SK-N-SH (cell line): ENCODE data around the gene SYDE1.

Source experiments
- EP300 ChIP-seq, 2 experiments: IDR thresholded peaks; 2 replicates each; pipeline versions ENCODE4 v1.4.0 to v1.6.1; 2012; ENCODE audit warnings: borderline replicate concordance in 1 of 2, low read depth in 1 of 2, low read length in 1 of 2
- FOXJ3 ChIP-seq: sonication (generic); formaldehyde crosslinking; IDR thresholded peaks from 2 replicates; pipeline ENCODE4 v1.5.1; 2020; ENCODE audit warnings: mild to moderate bottlenecking, missing genetic modification reagents
- FOXM1 ChIP-seq: IDR thresholded peaks from 2 replicates; pipeline ENCODE4 v1.4.0; 2012; ENCODE audit warnings: low read depth, mild to moderate bottlenecking
- NRF1 ChIP-seq: IDR thresholded peaks from 2 replicates; pipeline ENCODE4 v1.6.1; 2012; ENCODE audit warnings: low read depth, mild to moderate bottlenecking, low read length
- POLR2AphosphoS5 ChIP-seq: IDR thresholded peaks from 2 replicates; pipeline ENCODE4 v1.6.1; 2012; ENCODE audit warnings: low read depth, low read length
- RAD21 ChIP-seq: IDR thresholded peaks from 2 replicates; pipeline ENCODE4 v1.6.1; 2012; ENCODE audit warnings: mild to moderate bottlenecking, low read length
- SMC3 ChIP-seq: IDR thresholded peaks from 2 replicates; pipeline ENCODE4 v1.6.1; 2012; ENCODE audit warnings: low read depth, low read length, improper control_type of control experiment
- TAF1 ChIP-seq: IDR thresholded peaks from 2 replicates; pipeline ENCODE4 v1.6.1; 2012; ENCODE audit warnings: low read depth, mild to moderate bottlenecking, low read length, moderate library complexity, borderline replicate concordance
- TCF12 ChIP-seq: IDR thresholded peaks from 2 replicates; pipeline ENCODE4 v1.4.0; 2012
- TF ChIP-seq, protein P1 (sequence below): fragments of 200-600 bp; sonication (generic); IDR thresholded peaks from 2 replicates; pipeline ENCODE4 v1.6.1; 2017; ENCODE audit warnings: antibody characterized with exemption, mild to moderate bottlenecking, moderate library complexity
- TF ChIP-seq, protein P2 (sequence below): IDR thresholded peaks from 2 replicates; pipeline ENCODE4 v1.6.1; 2012; ENCODE audit warnings: mild to moderate bottlenecking, low read depth, low read length, moderate library complexity
- TF ChIP-seq, protein P3 (sequence below): fragments of 150-350 bp; IDR thresholded peaks from 2 replicates; pipeline ENCODE4 v1.6.1; 2017; ENCODE audit warnings: antibody characterized with exemption, low read length, low read depth, borderline replicate concordance

DNA sequence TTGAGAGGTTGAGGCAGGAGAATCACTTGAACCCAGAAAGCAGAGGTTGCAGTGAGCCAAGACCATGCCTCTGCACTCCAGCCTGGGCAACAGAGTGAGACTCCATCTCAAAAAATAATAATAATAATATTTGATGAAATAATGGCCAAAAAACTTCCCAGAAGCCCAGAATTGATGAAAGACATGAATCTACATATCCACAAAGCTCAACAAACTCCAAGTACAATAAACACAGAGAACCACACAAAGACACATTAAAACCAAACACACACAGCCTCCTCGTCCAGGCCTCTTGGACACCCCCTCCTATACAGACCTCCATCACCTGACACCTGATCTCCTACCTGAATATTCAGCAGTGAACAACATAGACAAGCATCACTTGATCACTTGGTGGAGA lies 3.2 kb upstream of the SYDE1 start:
- TF ChIP-seq POLR2AphosphoS5 (no peak), FOXM1 (no peak), EP300 (IDR thresholded peaks at IDR 0.05; ENCODE audit: borderline replicate concordance in 1 of 2, low read depth in 1 of 2, low read length in 1 of 2) (no peak), TAF1 (no peak), TCF12 (no peak), NRF1 (no peak), FOXJ3 (CRISPR knock-in tag) (no peak), RAD21 (no peak), SMC3 (no peak)
- TF ChIP-seq, protein P1, sequence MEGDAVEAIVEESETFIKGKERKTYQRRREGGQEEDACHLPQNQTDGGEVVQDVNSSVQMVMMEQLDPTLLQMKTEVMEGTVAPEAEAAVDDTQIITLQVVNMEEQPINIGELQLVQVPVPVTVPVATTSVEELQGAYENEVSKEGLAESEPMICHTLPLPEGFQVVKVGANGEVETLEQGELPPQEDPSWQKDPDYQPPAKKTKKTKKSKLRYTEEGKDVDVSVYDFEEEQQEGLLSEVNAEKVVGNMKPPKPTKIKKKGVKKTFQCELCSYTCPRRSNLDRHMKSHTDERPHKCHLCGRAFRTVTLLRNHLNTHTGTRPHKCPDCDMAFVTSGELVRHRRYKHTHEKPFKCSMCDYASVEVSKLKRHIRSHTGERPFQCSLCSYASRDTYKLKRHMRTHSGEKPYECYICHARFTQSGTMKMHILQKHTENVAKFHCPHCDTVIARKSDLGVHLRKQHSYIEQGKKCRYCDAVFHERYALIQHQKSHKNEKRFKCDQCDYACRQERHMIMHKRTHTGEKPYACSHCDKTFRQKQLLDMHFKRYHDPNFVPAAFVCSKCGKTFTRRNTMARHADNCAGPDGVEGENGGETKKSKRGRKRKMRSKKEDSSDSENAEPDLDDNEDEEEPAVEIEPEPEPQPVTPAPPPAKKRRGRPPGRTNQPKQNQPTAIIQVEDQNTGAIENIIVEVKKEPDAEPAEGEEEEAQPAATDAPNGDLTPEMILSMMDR = no peak
- TF ChIP-seq, protein P2, sequence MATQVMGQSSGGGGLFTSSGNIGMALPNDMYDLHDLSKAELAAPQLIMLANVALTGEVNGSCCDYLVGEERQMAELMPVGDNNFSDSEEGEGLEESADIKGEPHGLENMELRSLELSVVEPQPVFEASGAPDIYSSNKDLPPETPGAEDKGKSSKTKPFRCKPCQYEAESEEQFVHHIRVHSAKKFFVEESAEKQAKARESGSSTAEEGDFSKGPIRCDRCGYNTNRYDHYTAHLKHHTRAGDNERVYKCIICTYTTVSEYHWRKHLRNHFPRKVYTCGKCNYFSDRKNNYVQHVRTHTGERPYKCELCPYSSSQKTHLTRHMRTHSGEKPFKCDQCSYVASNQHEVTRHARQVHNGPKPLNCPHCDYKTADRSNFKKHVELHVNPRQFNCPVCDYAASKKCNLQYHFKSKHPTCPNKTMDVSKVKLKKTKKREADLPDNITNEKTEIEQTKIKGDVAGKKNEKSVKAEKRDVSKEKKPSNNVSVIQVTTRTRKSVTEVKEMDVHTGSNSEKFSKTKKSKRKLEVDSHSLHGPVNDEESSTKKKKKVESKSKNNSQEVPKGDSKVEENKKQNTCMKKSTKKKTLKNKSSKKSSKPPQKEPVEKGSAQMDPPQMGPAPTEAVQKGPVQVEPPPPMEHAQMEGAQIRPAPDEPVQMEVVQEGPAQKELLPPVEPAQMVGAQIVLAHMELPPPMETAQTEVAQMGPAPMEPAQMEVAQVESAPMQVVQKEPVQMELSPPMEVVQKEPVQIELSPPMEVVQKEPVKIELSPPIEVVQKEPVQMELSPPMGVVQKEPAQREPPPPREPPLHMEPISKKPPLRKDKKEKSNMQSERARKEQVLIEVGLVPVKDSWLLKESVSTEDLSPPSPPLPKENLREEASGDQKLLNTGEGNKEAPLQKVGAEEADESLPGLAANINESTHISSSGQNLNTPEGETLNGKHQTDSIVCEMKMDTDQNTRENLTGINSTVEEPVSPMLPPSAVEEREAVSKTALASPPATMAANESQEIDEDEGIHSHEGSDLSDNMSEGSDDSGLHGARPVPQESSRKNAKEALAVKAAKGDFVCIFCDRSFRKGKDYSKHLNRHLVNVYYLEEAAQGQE = no peak
- TF ChIP-seq, protein P3, sequence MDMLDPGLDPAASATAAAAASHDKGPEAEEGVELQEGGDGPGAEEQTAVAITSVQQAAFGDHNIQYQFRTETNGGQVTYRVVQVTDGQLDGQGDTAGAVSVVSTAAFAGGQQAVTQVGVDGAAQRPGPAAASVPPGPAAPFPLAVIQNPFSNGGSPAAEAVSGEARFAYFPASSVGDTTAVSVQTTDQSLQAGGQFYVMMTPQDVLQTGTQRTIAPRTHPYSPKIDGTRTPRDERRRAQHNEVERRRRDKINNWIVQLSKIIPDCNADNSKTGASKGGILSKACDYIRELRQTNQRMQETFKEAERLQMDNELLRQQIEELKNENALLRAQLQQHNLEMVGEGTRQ = no peak
